Measurements from ENCODE around the gene KCTD2. TPM values are rescaled to one million over a fixed set of nuclear protein-coding genes. Genes with fewer than 3 reads are reported as not detected.

The KCTD2 gene
- total and polyA plus RNA-seq, 2 of the 13 experiments (the other 11 are each of a cell fraction or from before 2014, with no cell fraction given), result 28.3 to 32.6 TPM

- TF ChIP-seq ZBTB40 (IDR thresholded peaks at IDR 0.05) (no peak), ZBTB40 (CRISPR knock-in tag; IDR thresholded peaks at IDR 0.05) (no peak), ZNF441 (CRISPR knock-in tag; IDR thresholded peaks at IDR 0.05; ENCODE audit: borderline replicate concordance) (no peak; the same call in none of the 2 replicates), NFE2L1 (CRISPR knock-in tag; IDR thresholded peaks at IDR 0.05; ENCODE audit: borderline replicate concordance) (no peak), ZFP36L2 (CRISPR knock-in tag; IDR thresholded peaks at IDR 0.05) (no peak), ZBTB8A (CRISPR knock-in tag; IDR thresholded peaks at IDR 0.05; ENCODE audit: borderline replicate concordance, low read depth) (no peak), ZNF652 (CRISPR knock-in tag; IDR thresholded peaks at IDR 0.05; ENCODE audit: borderline replicate concordance, low read depth) (no peak), ZBTB38 (CRISPR knock-in tag; IDR thresholded peaks at IDR 0.05) (no peak), PBX3 (CRISPR knock-in tag; IDR thresholded peaks at IDR 0.05; ENCODE audit: borderline replicate concordance) (0 out of 2 replicates have a peak, but pooled peaks have one; percentile 7), MLXIP (CRISPR knock-in tag; IDR thresholded peaks at IDR 0.05; ENCODE audit: borderline replicate concordance) (no peak), MTF1 (CRISPR knock-in tag; IDR thresholded peaks at IDR 0.05) (no peak), ZNF547 (CRISPR knock-in tag; IDR thresholded peaks at IDR 0.05) (no peak)
- TF ChIP-seq, protein P1, sequence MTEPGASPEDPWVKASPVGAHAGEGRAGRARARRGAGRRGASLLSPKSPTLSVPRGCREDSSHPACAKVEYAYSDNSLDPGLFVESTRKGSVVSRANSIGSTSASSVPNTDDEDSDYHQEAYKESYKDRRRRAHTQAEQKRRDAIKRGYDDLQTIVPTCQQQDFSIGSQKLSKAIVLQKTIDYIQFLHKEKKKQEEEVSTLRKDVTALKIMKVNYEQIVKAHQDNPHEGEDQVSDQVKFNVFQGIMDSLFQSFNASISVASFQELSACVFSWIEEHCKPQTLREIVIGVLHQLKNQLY (CRISPR knock-in tag; IDR thresholded peaks at IDR 0.05), result peak; percentile 15; the same call in 1 of the 2 replicates
- TF ChIP-seq, protein P2, sequence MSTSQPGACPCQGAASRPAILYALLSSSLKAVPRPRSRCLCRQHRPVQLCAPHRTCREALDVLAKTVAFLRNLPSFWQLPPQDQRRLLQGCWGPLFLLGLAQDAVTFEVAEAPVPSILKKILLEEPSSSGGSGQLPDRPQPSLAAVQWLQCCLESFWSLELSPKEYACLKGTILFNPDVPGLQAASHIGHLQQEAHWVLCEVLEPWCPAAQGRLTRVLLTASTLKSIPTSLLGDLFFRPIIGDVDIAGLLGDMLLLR (CRISPR knock-in tag; IDR thresholded peaks at IDR 0.05), result no peak; the same call in 1 of the 2 replicates
Observed at GRCh38 chr17:75087558-75088453, 40.8 kb downstream of the KCTD2 start, which contains the start of gene SLC16A5 (continued).

All from HepG2 (cell line).